Ishikawa (cell line): ENCODE results near the gene TNFRSF6B.

ENCODE experiments used
- CEBPB ChIP-seq: IDR thresholded peaks from 2 replicates; pipeline ENCODE4 v1.6.1; 2012
- CREB1 ChIP-seq: IDR thresholded peaks from 2 replicates; pipeline ENCODE4 v1.6.1; 2012; ENCODE audit warnings: low read depth
- MAX ChIP-seq: IDR thresholded peaks from 2 replicates; pipeline ENCODE4 v1.6.1; 2012
- YY1 ChIP-seq: IDR thresholded peaks from 2 replicates; pipeline ENCODE4 v1.6.1; 2012; ENCODE audit warnings: low read depth

GRCh38 chr20:63702036-63702665, 5.7 kb downstream of the TNFRSF6B start:
- TF ChIP-seq MAX: no peak
- TF ChIP-seq CREB1: no peak
- no peak for TF ChIP-seq YY1
- TF ChIP-seq CEBPB: no peak
